Activated CD8-positive, alpha-beta T cell treated with anti-CD3 and anti-CD28 coated beads for 36 hours (primary cell): ENCODE measurements around the gene NPPC. TPM values are rescaled to one million over a fixed set of nuclear protein-coding genes. Genes with fewer than 3 reads are reported as not detected.

Experiments
- ATAC-seq: fragments of 200-7000 bp; cut with Tn5 transposase; one replicate; pipeline ENCODE4 v1.10.0; 2021; ENCODE audit warnings: mild to moderate bottlenecking, moderate library complexity
- CTCF ChIA-PET: fragments of 350-600 bp; sonication (Branson Sonifier 250); formaldehyde crosslinking; loops from one replicate; lab custom pipeline; 2021; ENCODE audit warnings: antibody characterized with exemption; lab: Charles Lee
- POLR2A ChIA-PET: fragments of 350-600 bp; sonication (Branson Sonifier 250); formaldehyde crosslinking; loops from one replicate; lab custom pipeline; 2021; ENCODE audit warnings: antibody characterized with exemption; lab: Charles Lee
- DNase-seq: peaks from one replicate; pipeline ENCODE4 v3.0.0-alpha.2; 2020
- H3K27ac Mint-ChIP-seq: one replicate; pipeline ENCODE4 v1.8.0; 2021; ENCODE audit warnings: mild to moderate bottlenecking, mixed read lengths
- H3K27me3 Mint-ChIP-seq: one replicate; pipeline ENCODE4 v1.8.0; 2021; ENCODE audit warnings: mixed read lengths
- H3K36me3 Mint-ChIP-seq: one replicate; pipeline ENCODE4 v1.8.0; 2021; ENCODE audit warnings: low read depth, mixed read lengths
- H3K4me1 Mint-ChIP-seq: one replicate; pipeline ENCODE4 v1.8.0; 2021; ENCODE audit warnings: low read depth, mixed read lengths
- H3K4me3 Mint-ChIP-seq: one replicate; pipeline ENCODE4 v1.8.0; 2021; ENCODE audit warnings: mild to moderate bottlenecking, moderate library complexity, mixed read lengths
- H3K9me3 Mint-ChIP-seq: one replicate; pipeline ENCODE4 v1.8.0; 2021; ENCODE audit warnings: mixed read lengths
- intact Hi-C: fragments of 100-400 bp; cut with micrococcal nuclease; formaldehyde crosslinking; loops from one replicate; pipeline ENCODE4 v1.10.0; 2022
- total RNA-seq, 2 experiments: library from RNA; stranded (reverse); gene quantifications; one replicate each; pipeline ENCODE4 v1.2.3, GENCODE V29; 2021
- TF ChIP-seq, protein P1 (sequence below): fragments of 200-600 bp; IDR thresholded peaks from one replicate; pipeline ENCODE4 v1.8.0; 2022; ENCODE audit warnings: antibody characterized with exemption, mild to moderate bottlenecking

Gene NPPC
- total RNA-seq, 2 experiments from 2014 or later, result 3.5 to 4.7 TPM

DNA sequence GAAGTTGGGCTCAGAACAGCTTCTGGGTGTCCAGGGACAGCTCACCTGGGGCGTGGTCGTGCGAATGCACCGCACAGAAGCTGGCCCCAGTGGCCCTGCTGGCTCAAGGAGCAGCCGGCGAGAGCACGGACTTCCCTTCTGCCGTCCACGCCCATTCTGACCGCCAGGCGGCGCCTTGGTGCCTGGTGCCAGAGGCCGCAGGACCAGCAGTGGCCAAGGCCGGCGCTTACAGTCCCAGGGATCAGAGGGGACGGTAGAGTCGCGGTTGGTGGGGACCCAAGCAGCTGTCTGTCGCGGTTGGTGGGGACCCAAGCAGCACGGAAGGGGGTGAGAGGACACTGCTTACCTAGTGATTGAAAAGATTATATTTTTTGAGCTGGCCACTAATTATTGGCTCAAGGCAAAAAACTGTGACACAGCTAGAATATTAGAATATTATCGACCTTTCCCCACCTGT is 25.7 kb downstream of the NPPC start:
- TF ChIP-seq, protein P1, sequence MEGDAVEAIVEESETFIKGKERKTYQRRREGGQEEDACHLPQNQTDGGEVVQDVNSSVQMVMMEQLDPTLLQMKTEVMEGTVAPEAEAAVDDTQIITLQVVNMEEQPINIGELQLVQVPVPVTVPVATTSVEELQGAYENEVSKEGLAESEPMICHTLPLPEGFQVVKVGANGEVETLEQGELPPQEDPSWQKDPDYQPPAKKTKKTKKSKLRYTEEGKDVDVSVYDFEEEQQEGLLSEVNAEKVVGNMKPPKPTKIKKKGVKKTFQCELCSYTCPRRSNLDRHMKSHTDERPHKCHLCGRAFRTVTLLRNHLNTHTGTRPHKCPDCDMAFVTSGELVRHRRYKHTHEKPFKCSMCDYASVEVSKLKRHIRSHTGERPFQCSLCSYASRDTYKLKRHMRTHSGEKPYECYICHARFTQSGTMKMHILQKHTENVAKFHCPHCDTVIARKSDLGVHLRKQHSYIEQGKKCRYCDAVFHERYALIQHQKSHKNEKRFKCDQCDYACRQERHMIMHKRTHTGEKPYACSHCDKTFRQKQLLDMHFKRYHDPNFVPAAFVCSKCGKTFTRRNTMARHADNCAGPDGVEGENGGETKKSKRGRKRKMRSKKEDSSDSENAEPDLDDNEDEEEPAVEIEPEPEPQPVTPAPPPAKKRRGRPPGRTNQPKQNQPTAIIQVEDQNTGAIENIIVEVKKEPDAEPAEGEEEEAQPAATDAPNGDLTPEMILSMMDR, result peak; percentile 90
- Mint-ChIP-seq H3K4me3 (no peak overlapping the region), H3K9me3 (no peaks in the 10 kb centered on the region), H3K36me3 (no peaks in the 10 kb centered on the region), H3K27ac (no peak overlapping the region), H3K27me3 (peaks cover 2% of the 10 kb centered on the region), H3K4me1 (no peaks in the 10 kb centered on the region)
- POLR2A ChIA-PET, result no interaction called here
- DNase-seq (peak; percentile 79), ATAC-seq (peak; percentile 66)
- intact Hi-C loops, result loop anchor here (5.0 kb wide), 1 partner anchor 542 kb away; no protein-coding TSS in a partner anchor
- CTCF ChIA-PET, result interaction anchor here (0.6 to 5.0 kb wide), 71 partner anchors 9 to 870 kb away, joined by 3 to 59 read pairs (median 4); partner anchors contain the start of gene NPPC

DNA sequence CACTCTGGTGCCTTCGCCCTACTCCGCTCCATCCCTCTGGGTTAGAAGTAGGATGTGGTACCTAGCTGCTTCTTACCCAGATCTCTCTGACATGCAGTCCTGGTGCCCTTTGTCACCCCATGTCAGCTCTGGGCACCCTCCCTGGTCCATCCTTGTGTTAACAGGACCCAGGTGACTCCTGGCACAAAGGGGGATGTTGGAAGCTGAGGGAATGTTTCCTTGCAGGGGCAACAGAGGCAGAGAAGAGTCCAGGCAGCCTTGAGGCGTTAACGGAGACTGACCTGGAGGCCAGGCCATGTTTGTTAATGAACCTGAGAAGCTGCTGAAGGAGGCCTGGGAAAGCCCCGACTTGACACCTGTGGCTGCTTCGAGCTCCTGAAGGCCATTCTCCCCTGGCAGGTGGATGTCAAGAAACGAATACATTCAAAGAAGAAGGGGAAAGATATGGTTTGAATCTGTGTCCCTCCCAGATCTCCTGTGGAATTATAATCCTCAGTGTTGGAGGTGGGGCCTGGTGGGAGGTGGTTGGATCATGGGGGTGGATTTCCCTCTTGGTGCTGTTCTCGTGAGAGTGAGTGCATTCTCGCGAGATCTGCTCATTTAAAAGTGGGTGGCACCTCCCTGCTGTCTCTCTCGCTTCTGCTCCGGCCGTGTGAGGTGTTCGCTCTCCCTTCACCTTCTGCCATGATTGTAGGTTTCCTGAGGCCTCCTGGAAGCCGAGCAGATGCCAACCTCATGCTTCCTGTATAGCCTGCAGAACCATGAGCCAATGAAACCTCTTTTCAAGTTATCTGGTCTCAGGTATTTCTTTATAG is 31.4 kb downstream of the NPPC start:
- intact Hi-C loops, result no loop called here
- Mint-ChIP-seq H3K4me3 (no peak overlapping the region), H3K9me3 (no peaks in the 10 kb centered on the region), H3K4me1 (no peaks in the 10 kb centered on the region), H3K36me3 (no peaks in the 10 kb centered on the region), H3K27ac (no peak overlapping the region), H3K27me3 (no peaks in the 10 kb centered on the region)
- ChIA-PET CTCF (no interaction called here), POLR2A (no interaction called here)
- ATAC-seq (no peak), DNase-seq (no peak)
- TF ChIP-seq, protein P1, result no peak

- Mint-ChIP-seq H3K27ac (no peak overlapping the region), H3K4me1 (no peaks in the 10 kb centered on the region), H3K9me3 (no peaks in the 10 kb centered on the region), H3K27me3 (peaks cover 7% of the 10 kb centered on the region), H3K4me3 (no peak overlapping the region), H3K36me3 (no peaks in the 10 kb centered on the region)
- no peak for DNase-seq
- no peak for ATAC-seq
- CTCF ChIA-PET, result interaction anchor here (1.2 to 3.0 kb wide), 2 partner anchors 7 to 10 kb away, joined by 3 to 18 read pairs; no protein-coding TSS in a partner anchor
- intact Hi-C loops, result no loop called here
- TF ChIP-seq, protein P1, result no peak
- POLR2A ChIA-PET, result no interaction called here
Observed at GRCh38 chr2:231891514-231891905, 34.7 kb downstream of the NPPC start.

GRCh38 chr2:231890896-231891513 is 35.2 kb downstream of the NPPC start:
- ATAC-seq (no peak), DNase-seq (no peak)
- TF ChIP-seq, protein P1, result no peak
- ChIA-PET CTCF (interaction anchor here (1.2 to 3.0 kb wide), 2 partner anchors 8 to 10 kb away, joined by 3 to 18 read pairs; no protein-coding TSS in a partner anchor), POLR2A (no interaction called here)
- Mint-ChIP-seq H3K4me1 (no peaks in the 10 kb centered on the region), H3K4me3 (no peak overlapping the region), H3K36me3 (no peaks in the 10 kb centered on the region), H3K27me3 (peaks cover 10% of the 10 kb centered on the region), H3K9me3 (no peaks in the 10 kb centered on the region), H3K27ac (no peak overlapping the region)
- intact Hi-C loops, result no loop called here

- H3K9me3 Mint-ChIP-seq, result no peaks in the 10 kb centered on the region
- H3K4me1 Mint-ChIP-seq, result no peaks in the 10 kb centered on the region
- ATAC-seq (no peak), DNase-seq (no peak)
- no peaks in the 10 kb centered on the region for H3K36me3 Mint-ChIP-seq
- H3K27ac Mint-ChIP-seq, result no peak overlapping the region
- ChIA-PET CTCF (no interaction called here), POLR2A (no interaction called here)
- no peak overlapping the region for H3K4me3 Mint-ChIP-seq
- H3K27me3 Mint-ChIP-seq, result peaks cover 21% of the 10 kb centered on the region
- TF ChIP-seq, protein P1, result no peak
- intact Hi-C loops, result no loop called here
Observed at GRCh38 chr2:231887756-231888155, 38.4 kb downstream of the NPPC start.
